HG02763 (cell line): ENCODE data around the gene MINDY4B.

Experiments
- ATAC-seq: cut with Tn5 transposase; IDR thresholded peaks from one replicate; pipeline ENCODE4 v1.9.1; 2021; ENCODE audit warnings: mild to moderate bottlenecking, moderate library complexity; ENCODE audit not compliant: unreplicated experiment

MINDY4B gene

DNA sequence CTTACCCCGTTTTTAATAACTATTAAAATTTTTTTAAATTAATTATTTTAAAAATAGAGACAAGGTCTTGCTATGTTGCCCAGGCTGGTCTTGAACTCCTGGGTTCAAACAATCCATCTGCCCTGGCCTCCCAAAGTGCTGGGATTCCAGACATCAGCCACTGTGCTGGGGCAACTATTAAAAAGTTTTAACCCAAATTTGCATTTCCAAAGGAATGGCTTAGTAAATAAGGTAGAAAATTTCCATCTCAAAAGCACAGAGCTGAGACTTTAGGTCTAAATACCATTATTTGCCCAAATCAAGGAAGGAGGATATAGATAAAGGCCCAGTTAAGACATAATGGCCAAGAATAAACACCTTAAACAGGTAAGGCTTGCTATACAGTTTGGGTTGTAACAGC, 56.4 kb downstream of the MINDY4B start:
- ATAC-seq, result no peak

DNA sequence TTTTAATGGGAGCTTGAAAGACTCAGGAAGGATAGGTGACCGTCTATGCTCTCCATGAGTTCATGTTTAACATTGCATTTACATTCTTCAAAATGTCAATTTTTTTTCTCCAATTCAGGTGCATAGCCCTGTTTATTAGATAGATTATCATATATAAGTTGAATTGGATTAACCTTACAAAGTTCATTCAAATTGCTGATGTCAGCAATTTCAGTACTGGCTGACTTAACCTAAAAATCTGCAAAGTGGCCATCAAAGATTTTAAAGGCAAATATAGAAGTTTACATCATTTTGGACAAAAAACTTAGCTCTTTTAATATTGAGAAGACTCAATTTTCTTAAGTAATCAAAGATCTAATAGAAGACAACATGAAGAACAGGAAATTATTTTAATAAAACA, 57.8 kb downstream of the MINDY4B start:
- ATAC-seq, result no peak

DNA sequence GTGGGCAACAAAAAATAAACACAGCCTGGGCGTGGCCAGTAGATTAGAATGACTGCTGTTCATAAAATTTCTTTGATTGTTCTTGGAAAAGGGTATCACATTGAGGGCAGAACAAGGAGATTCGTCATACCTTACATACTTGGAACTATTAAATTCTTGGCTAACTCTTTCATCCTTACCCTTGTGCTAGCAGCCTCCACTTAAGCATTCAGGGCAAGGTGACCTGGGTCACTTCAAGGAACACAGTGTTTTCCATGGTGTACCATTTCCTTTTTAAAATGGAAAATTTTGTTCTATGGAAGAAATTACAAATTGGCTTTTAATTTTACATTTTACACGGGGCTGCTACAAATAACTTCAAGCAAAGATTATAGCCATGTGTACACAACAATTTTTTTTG, 60.8 kb downstream of the MINDY4B start:
- no peak for ATAC-seq

DNA sequence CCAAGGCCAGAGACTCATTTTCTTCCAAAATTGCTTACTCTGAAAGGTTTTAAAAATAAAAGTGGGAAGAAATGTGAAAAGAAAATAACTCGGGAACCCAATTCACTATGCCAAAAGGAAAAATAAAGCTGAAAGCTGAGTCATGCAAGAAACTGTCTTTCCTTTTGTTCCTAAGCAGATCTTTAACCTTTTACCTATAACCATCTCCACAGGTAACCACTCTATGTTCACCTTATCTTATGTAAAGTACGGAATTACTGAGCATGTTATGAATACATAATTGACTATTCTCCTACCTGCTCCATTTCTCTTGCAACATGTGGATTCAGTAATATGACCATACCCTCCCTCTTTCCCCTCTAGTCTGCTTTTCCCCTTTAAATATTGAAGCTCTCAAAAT, 62.0 kb downstream of the MINDY4B start:
- ATAC-seq, result no peak

DNA sequence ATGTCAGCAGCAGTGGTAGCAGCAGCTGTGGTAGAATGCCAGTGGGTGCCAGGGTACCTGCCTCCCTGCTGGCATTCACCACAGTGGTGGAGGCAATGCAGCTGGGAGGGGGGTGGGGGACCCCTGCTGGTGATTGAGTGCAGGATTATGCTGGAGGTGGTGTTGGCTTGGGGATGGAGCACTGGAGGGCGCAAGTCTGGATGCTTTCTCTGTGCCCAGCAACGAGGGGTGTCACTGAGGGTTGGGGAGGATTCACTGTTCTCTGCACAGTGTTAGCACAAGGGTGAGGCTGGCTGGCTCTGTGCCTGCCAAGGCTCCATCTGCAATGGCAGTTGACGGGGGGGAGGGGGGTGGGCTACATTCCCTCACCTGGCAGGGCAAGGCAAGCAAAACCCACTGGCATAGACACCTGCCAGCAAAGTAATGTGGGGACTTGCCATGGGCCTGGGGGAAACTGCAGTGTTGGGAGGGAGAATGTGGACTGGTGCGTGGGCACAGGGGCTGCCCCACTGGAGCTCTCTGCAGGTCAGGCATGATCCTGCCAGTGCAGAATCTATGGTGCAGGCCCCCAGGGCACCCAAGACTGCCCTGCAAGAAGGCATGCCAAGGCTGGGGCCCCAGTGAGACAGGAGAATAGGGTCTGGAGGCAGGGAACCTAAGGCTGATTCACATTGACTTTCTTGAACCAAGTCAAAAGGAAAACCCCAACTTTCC, 64.3 kb downstream of the MINDY4B start:
- ATAC-seq, result no peak

DNA sequence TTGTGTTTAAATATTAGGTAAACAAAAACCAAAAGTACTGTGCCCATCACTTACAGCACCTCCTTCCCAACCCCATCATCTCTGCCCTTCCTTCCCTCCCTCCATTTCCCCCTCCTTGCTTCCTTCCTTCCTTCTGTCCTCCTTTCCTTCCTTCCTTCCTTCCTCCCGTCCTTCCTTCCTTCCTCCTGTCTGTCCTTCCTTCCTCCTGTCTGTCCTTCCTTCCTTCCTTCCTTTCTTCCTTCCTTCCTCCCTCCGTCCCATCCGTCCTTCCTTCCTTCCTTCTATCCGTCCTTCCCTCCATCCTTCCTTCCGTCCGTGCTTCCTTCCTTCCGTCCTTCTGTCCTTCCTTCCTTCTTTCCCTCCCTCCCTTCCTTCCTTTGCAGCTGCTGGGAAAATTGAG, 74.5 kb downstream of the MINDY4B start:
- ATAC-seq, result no peak

DNA sequence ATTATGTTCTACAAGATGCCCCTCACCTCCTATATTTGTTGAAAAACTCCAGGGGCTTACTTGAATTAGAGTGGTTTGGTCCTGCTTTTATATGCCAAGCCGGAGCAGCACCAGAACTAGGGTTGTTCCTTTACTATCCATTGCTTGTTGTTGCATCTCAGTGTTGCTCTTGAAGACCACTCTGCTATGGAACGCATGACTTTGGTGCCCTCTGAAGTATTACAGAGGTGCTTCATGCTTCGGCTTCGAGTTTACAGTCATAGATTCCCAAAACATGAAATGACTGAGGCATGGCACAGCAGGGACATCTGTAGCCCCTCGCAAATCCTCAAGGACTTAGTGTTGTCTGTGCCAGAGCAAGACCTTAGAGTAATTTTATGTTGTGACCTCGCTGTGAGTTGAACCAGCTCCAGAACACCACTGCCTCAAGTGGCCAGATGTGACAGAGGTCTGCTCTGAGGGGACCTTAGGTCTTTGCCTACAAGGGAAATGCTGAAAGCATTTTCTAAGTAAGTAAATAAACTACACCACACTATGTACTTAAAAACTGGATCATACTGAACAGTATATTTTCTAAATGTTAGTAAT, 75.1 kb downstream of the MINDY4B start:
- ATAC-seq, result no peak

DNA sequence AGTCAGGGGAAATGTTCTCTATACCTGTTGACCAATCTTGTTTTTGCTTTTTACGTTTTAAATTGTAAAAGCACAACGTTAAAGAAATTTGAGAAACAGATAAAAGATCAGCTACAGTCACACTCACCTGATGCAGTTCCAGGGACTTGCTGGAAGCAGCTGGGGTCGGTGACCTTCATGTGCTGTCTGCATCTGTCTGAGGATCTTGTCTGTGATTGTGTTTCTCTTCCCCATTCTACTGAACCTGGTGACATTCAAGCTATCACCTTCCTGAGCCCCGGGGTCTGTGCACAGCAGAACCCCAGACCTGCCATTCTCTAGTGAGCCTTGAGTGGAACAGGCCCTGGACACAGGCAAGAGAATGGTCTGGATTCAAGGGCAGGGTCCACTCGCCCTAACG, 75.8 kb downstream of the MINDY4B start:
- ATAC-seq, result no peak

DNA sequence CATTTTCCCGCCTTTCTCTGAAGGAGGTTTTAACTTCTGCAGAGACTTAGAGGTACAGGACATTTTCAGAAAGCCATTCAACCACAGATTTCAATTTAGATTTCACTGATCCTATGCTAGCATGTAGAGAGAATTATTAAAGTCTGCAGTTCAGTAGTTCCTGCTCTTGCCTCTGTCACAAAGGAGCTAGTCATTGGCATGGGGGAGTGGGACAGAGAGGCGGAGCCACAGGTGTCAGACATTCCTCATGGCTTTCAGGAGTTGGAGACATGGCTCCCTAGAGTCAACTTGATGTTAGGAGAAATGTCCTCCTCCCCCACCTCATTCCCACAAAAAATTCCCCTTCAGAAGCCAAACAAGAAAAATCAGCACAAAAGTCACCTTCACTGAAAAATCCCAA, 76.2 kb downstream of the MINDY4B start:
- no peak for ATAC-seq

DNA sequence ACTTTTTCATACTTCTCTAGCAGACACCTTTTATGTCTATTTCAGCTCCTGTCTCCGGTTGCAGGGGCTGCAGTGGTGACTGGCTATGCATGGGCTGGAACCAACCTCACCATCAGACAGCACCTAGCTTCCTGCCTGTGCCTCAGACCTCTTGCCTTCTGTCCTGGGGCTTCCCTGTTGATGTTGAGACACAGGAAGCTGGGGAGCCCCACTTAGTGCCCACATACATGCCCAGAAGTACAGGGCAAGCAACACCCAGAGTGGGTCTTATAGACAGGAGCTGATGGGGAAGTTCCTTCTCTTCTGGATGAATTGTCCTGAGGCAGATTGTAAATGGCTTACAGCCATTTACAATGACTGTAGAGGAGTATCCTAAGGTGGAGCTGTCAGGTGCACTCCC, 77.0 kb downstream of the MINDY4B start:
- no peak for ATAC-seq

DNA sequence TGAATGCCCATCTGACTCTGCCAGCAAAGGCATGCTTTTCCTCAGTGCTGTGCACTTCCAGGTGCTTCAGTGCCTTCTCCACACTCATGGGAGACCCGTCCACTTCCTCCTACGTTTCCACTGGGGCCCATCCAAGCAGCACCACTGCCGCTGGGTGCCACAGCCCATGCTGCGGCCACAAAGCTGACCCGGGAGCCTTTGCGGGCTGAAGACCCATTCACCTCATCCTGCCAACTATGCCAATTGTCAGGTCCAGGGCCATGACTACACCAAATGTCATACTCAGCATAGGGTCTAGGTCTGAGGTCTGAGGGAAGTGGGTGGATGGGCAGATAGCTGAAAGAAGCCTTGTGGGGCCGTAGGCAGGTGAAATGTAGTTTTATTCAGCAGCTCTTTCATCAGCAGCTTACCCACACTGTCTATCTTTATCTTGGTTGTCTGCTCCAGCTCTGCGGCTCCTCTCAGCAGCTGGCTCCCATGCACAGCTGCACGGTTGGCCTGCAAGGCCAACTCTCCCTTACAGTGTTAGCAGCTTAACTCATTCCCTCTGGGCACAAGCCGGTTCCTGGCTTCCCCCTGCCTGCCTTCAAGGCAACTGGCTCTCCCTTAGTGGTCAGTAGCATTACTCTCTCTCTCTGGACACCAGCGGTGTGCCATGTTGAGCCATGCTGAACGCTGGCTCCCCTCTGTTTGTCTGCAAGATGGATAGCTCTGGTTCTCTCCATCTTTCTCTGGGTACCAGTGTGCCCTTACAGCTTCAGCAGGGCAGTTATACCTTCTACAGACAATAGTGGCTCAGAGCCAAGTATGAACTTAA, 78.6 kb downstream of the MINDY4B start:
- no peak for ATAC-seq

DNA sequence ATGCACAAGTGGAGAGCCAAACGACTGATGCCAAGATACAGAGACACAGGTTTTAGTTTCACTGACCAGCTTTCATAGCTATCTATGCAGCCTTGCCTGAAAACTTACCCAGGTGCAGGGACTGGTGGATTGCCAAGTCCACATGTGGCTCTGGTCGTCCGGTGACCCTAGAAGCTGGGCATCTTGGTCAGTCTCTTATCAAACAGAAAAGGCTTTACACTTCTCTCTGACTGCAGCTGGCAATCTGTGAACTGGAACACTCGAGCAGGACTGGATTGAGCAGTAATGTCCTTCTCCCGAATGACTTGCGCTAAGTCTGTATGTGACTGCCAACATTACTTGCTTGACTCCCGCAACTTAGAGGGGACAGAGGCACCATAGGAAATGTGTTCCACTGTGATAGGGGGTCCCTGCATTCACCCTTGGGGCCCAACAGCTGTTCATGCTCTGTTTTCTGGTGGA, 79.3 kb downstream of the MINDY4B start:
- ATAC-seq, result no peak

DNA sequence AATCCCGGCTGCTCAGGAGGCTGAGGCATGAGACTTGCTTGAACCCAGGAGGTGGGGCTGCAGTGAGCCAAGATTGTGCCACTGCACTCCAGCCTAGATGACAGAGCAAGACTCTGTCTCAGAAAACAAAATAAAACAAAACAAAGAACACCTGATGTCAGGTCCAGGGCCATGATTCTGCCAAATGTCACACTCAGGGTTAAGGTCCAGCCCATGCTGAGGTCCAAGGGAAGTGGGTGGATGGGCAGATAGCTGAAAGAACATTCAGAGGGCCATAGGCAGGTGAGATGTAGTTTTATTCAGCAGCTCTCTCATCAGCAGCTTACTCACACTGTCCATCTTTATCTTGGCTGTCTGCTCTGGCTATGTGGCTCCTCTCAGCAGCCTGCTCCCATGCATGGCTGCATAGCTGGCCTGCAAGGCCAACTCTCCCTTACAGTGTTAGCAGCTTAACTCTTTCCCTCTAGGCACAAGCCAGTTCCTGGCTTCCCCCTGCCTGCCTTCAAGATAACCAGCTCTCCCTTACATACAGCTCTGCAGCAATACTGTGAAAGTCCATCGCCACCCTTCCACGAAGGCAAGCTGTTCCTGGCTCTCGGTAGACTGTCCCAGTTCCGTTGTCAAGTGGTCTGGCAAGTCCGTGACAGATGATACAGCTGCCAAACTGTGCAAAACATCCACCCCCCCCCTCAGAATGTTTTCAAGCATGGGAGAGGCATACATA, 79.9 kb downstream of the MINDY4B start:
- ATAC-seq, result no peak

DNA sequence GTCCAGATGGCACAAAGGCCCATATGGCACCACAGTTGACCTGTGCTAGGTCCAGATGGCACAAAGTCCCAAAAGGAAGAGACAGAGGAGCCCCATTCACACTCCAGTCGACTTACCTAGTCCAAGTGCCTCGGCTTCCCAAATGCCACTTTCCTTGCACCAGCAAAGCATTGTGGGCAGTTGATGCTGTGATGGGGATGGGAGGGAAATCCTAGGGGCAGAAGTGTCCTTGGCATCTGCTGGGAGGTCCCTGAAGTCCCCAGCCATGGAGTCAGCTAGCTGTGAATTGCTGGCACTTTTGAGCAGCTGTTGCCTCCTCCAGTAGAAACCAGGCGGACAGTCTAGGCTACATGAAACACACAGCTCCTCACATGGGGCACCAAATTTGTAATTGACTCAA, 82.0 kb downstream of the MINDY4B start:
- ATAC-seq, result no peak

DNA sequence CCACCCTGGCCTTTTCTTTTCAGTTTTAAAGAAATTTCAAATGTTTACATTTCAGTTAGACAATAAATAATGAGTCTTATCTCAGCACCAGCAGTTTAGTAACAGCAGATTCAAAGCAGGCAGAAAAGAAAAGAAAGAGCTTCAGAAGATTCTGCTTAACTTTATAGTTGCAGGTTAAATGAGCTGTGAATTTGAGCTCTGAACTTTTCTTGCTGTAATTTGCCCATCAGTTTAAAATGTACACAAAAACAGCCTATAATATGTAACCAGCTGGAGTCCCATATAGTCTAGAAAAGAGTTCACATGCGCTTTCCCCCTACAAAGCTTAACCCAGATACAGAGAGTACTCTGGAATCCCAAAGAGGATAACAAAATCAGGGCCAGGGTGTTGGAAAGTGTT, 82.6 kb downstream of the MINDY4B start:
- no peak for ATAC-seq
